Psoas muscle (tissue), 8 donors: Measurements from ENCODE around the gene TRAPPC2B. TPM values are rescaled to one million over a fixed set of nuclear protein-coding genes. Genes with fewer than 3 reads are reported as not detected.
A peak's percentile ranks its signal among the peaks of the same experiment; 100 is the strongest.

Experiments
- ATAC-seq, 4 donors: fragments of 200-7000 bp; cut with Tn5 transposase; one replicate each; pipeline ENCODE4 v1.9.1; 2020; ENCODE audit warnings: moderate library complexity in 3 of 4, mild to moderate bottlenecking in 2 of 4
- DNase-seq, 2 donors: peaks; one replicate each; pipeline ENCODE4 v3.0.0-alpha.2; 2020
- H3K27ac ChIP-seq: fragments of 200-600 bp; one replicate; pipeline ENCODE4 v1.8.0; 2022
- H3K27me3 ChIP-seq, 3 donors: fragments of 200-600 bp in 1 of 3; one replicate each; pipeline versions ENCODE4 v1.6.1 to v1.8.0; 2013 to 2022; ENCODE audit warnings: low read length in 2 of 3, mild to moderate bottlenecking in 2 of 3, moderate library complexity in 1 of 3; ENCODE audit not compliant: insufficient read depth in 3 of 3
- H3K36me3 ChIP-seq, 2 donors: fragments of 200-600 bp in 1 of 2; one replicate each; pipeline versions ENCODE4 v1.6.1 to v1.8.0; 2013 to 2022; ENCODE audit warnings: low read depth in 1 of 2, mild to moderate bottlenecking in 1 of 2, moderate library complexity in 1 of 2; ENCODE audit not compliant: insufficient read depth in 1 of 2
- H3K4me1 ChIP-seq: fragments of 200-600 bp; one replicate; pipeline ENCODE4 v1.8.0; 2022
- H3K4me3 ChIP-seq: fragments of 200-600 bp; one replicate; pipeline ENCODE4 v1.8.0; 2022; ENCODE audit warnings: mild to moderate bottlenecking
- H3K9me3 ChIP-seq: fragments of 200-600 bp; one replicate; pipeline ENCODE4 v1.8.0; 2022
- WGBS, 3 donors: extraction: QIAGEN DNeasy Blood & Tissue Kit; methylation state at CpG; one replicate each; pipeline versions ENCODE4 v1.1.6 to v1.1.7; 2013; 5-methylcytosine and 5-hydroxymethylcytosine counted together
- intact Hi-C, 2 donors: fragments of 100-400 bp; cut with DNase I; formaldehyde crosslinking; loops; one replicate each; pipeline versions ENCODE4 v1.11.0 to v1.14.2; 2022
- polyA plus RNA-seq, 3 donors: library from polyadenylated mRNA; stranded (reverse); fragments of 200-250 nt; gene quantifications; one replicate each; pipeline ENCODE4 v1.2.3, GENCODE V29; 2013
- total RNA-seq, 4 donors: library from RNA; stranded (reverse); fragmentation: NEBNext Ultra II Directional in 2 of 4; extraction: Animal tissue kit (Norgen Biotek cat#: 25700) in 2 of 4; gene quantifications; one replicate each; pipeline versions ENCODE4 v1.2.1 to v1.2.4, GENCODE V29; 2021 to 2023
- TF ChIP-seq, protein P1 (sequence below): fragments of 200-600 bp; IDR thresholded peaks from one replicate; pipeline ENCODE4 v1.8.0; 2022; ENCODE audit warnings: antibody characterized with exemption
- donor health status: healthy with polysubstance abuse.
- donor health status: DM: no; HTN: no; CAD: no; lungs with moderate emphysema.
- donor health status: Bipolar disorder and iron deficiency.
- donor health status: healthy.
- donor health status: DM: yes; HTN: yes; CAD: no.
- donor health status: DM: no; HTN: no; CAD: no.
- donor health status: DM: no; HTN: no; CAD: no.
- donor health status: DM: yes; HTN: yes; CAD: no.

The TRAPPC2B gene
- total and polyA plus RNA-seq, 7 donors, result 12.6 to 78.7 (median 21.3) TPM

DNA sequence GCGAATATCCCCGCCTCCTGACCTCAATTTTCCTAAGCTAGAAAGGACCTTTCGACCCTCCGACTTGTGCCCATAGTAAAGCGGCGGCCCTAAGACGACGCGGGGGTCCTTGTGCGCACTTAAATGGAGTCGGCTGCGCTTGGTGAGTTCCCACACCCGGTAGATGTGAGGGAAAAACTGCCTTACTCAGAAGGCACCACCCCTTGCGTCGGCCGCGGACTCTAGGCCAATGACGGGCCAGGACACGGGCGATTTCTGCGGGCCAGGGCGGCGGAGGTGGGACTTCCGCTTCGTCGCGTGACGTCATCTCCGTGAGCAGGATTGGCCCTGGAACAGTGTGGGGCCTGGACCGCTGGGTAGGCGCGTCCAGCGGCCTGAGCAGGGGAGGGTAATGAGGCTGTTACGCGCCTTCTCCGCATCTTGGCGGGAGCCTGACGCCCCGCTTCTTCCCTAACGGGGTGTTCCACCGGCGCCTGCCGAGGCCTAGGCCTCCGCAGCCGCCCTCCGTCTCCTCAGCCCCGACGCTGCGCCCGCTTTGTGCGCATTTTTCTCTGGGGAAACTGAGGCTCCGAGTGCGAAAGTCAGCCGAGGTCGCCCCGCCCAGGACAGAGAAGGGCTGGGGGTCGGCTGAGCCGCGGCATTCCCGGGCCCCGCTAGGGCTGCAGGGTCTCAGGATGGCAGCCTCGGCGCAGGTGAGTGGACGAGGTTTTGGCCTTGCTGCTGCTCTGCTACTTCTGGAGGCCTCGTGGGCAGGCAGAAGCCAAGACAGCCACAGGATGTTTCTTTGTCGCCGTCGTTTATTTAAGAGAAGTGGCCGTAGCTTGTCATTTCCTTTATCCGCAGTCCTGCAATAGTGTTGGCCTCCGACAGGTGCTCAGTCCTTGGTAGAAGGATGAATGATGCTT, 42.9 kb upstream of the TRAPPC2B start, which contains the start of gene ZNF543:
ZNF543 (plus strand) TSS at position 293 of the 905 bp plus-strand sequence; CDS start at position 675, 382 bp downstream.
- intact Hi-C loops, result loop anchor here (1.0 to 10.0 kb wide), 3 partner anchors 30 to 76 kb away; partner anchors contain the start of genes ZNF304 (in 1 of the 2), ZNF460 (in 1 of the 2) and ZNF805 (in 1 of the 2)

DNA sequence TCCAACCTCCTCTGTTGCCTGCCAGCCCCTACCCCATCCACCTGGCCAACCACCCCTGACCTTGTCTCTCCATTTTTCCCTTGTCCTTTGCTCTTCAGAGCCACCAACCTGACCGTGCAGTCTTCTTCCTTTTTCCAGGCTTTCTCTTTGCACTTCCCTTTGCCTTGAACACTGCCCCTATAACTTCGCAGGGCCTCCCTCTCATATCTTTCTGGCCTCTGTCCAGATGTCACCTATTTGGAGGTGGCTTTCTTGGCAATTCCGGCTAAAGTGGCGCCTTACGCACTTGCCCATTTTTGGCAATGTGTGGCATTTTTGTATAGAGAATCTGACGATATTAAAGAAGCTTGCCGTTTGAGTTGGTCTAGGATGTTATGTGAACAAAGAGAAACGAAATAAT, 42.2 kb upstream of the TRAPPC2B start:
- Histone ChIP-seq H3K9me3 (peaks cover 4% of the 10 kb centered on the region), H3K36me3 (peaks cover 9 to 30% of the 10 kb centered on the region in 2 donors), H3K27ac (peak overlapping the region; percentile 92), H3K27me3 (peaks cover 0 to 3% (median 0%) of the 10 kb centered on the region in 3 donors), H3K4me3 (peak overlapping the region; percentile 84), H3K4me1 (peaks cover 12% of the 10 kb centered on the region)
- DNase-seq, result no peak
- no peak for ATAC-seq
- 30 to 39% (median 30%) methylated on average over 8 of the region's 8 CpGs for WGBS, 3 donors
- intact Hi-C loops, result loop anchor here (2.0 to 10.0 kb wide), 2 partner anchors 30 to 76 kb away; partner anchors contain the start of genes ZNF304 (in 1 of the 2) and ZNF805 (in 1 of the 2)
- TF ChIP-seq, protein P1, sequence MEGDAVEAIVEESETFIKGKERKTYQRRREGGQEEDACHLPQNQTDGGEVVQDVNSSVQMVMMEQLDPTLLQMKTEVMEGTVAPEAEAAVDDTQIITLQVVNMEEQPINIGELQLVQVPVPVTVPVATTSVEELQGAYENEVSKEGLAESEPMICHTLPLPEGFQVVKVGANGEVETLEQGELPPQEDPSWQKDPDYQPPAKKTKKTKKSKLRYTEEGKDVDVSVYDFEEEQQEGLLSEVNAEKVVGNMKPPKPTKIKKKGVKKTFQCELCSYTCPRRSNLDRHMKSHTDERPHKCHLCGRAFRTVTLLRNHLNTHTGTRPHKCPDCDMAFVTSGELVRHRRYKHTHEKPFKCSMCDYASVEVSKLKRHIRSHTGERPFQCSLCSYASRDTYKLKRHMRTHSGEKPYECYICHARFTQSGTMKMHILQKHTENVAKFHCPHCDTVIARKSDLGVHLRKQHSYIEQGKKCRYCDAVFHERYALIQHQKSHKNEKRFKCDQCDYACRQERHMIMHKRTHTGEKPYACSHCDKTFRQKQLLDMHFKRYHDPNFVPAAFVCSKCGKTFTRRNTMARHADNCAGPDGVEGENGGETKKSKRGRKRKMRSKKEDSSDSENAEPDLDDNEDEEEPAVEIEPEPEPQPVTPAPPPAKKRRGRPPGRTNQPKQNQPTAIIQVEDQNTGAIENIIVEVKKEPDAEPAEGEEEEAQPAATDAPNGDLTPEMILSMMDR, result no peak

More for the DNA sequence above, 42.9 kb upstream of the TRAPPC2B start, which contains the start of gene ZNF543:
- ATAC-seq (peak; percentile 97 to 99 (median 98)), DNase-seq (peak; percentile 97 to 98)
- TF ChIP-seq, protein P1, result no peak
- Histone ChIP-seq H3K36me3 (peaks cover 5 to 23% of the 10 kb centered on the region in 2 donors), H3K4me1 (peaks cover 12% of the 10 kb centered on the region), H3K9me3 (peaks cover 4% of the 10 kb centered on the region), H3K4me3 (peak within 1 kb of the TSS; percentile 84), H3K27me3 (peaks cover 0 to 3% (median 0%) of the 10 kb centered on the region in 3 donors), H3K27ac (peak within 1 kb of the TSS; percentile 92)
- 0 to 1% (median 0%) methylated on average over 66 to 71 of the region's 71 CpGs for WGBS, 3 donors

DNA sequence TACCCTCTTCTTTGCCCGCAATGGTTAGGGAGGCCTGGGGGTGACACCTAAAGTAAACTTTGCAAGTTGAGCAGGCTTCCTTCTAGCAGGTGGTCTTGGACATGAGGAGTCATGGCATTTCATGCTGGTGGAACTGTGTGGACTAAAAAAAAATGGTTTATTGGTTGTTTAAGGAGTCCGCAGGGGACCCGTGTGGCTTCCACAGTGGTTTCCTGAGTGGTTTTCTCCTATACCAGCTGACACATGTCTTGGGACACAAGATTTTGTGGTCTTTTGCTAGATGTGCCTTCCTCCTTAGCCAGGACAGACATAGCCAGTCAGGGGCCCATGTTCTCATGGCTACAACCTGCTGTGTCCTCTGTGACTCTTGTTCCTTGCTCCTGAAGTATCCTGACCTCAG, 41.6 kb upstream of the TRAPPC2B start:
- Histone ChIP-seq H3K4me1 (peaks cover 12% of the 10 kb centered on the region), H3K27me3 (peaks cover 0 to 3% (median 0%) of the 10 kb centered on the region in 3 donors), H3K27ac (no peak overlapping the region), H3K9me3 (peaks cover 4% of the 10 kb centered on the region), H3K4me3 (peak overlapping the region; percentile 84), H3K36me3 (peaks cover 9 to 37% of the 10 kb centered on the region in 2 donors)
- ATAC-seq (no peak), DNase-seq (no peak)
- 65 to 83% (median 80%) methylated on average over 3 of the region's 3 CpGs for WGBS, 3 donors
- TF ChIP-seq, protein P1, result no peak
- intact Hi-C loops, result loop anchor here (2.0 to 10.0 kb wide), 2 partner anchors 29 to 77 kb away; partner anchors contain the start of genes ZNF304 (in 1 of the 2) and ZNF805 (in 1 of the 2)

DNA sequence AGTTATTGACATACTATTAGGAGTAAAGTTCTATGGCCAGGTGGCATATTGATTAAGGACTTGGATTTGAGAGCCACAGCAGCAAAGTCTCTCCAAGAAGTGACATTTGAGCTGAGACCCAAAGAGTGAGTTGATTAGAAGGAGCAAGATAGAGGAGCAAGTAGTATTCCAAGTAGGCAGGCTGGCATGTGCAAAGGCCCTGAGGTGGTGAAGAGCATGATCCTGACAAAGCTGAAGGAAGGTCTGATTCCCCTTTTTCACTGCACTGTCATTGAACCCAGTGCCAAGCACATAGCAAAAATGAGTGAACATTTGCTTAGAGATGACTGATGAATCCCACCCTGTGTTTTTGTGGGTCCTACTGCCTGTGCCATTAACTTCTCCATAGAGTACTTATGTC, 38.4 kb upstream of the TRAPPC2B start:
- no peak overlapping the region for H3K4me3 ChIP-seq
- no peak for ATAC-seq
- no peak for DNase-seq
- TF ChIP-seq, protein P1, result no peak
- H3K4me1 ChIP-seq, result peaks cover 12% of the 10 kb centered on the region
- no peaks in the 10 kb centered on the region for H3K27me3 ChIP-seq
- intact Hi-C loops, result loop anchor here in 1 of 2 donors (10.0 kb wide), 1 partner anchor 80 kb away; the partner anchor contains the start of gene ZNF805
- H3K27ac ChIP-seq, result no peak overlapping the region
- peaks cover 14 to 67% of the 10 kb centered on the region in 2 donors for H3K36me3 ChIP-seq
- peaks cover 23% of the 10 kb centered on the region for H3K9me3 ChIP-seq
